Right lobe of liver (tissue), 4 donors: ENCODE results near the gene BNIP3.

Experiments used
- POLR2A ChIP-seq: fragments of 450-650 bp; IDR thresholded peaks from one replicate; pipeline ENCODE4 v1.6.1; 2017; ENCODE audit warnings: antibody characterized with exemption, mild to moderate bottlenecking
- TF ChIP-seq, protein P1 (sequence below), 4 donors: fragments of 200-600 bp in 3 of 4; fragments of 450-650 bp in 1 of 4; IDR thresholded peaks; one replicate each; pipeline versions ENCODE4 v1.5.1 to v1.8.0; 2016 to 2022; ENCODE audit warnings: antibody characterized with exemption in 4 of 4, mild to moderate bottlenecking in 2 of 4
- donor health status: DM: no; HTN: no; CAD: no.
- donor health status: DM: no; HTN: no; CAD: no.
- donor health status: DM: no; HTN: yes; CAD: no.

- TF ChIP-seq, protein P1, sequence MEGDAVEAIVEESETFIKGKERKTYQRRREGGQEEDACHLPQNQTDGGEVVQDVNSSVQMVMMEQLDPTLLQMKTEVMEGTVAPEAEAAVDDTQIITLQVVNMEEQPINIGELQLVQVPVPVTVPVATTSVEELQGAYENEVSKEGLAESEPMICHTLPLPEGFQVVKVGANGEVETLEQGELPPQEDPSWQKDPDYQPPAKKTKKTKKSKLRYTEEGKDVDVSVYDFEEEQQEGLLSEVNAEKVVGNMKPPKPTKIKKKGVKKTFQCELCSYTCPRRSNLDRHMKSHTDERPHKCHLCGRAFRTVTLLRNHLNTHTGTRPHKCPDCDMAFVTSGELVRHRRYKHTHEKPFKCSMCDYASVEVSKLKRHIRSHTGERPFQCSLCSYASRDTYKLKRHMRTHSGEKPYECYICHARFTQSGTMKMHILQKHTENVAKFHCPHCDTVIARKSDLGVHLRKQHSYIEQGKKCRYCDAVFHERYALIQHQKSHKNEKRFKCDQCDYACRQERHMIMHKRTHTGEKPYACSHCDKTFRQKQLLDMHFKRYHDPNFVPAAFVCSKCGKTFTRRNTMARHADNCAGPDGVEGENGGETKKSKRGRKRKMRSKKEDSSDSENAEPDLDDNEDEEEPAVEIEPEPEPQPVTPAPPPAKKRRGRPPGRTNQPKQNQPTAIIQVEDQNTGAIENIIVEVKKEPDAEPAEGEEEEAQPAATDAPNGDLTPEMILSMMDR (IDR thresholded peaks at IDR 0.05), result no peak
- TF ChIP-seq POLR2A, result no peak
Observed at GRCh38 chr10:131949041-131949862, 32.5 kb downstream of the BNIP3 start.
